ENCODE results near the gene PGM1.

The PGM1 gene

GRCh38 chr1:63633281-63633680 is 40.1 kb downstream of the PGM1 start:
- DNase-seq (ENCODE audit: low spot score): no peak

GRCh38 chr1:63634471-63634870 is 41.3 kb downstream of the PGM1 start:
- DNase-seq (ENCODE audit: low spot score): no peak

GRCh38 chr1:63635681-63636080 is 42.5 kb downstream of the PGM1 start:
- no peak for DNase-seq (ENCODE audit: low spot score)

GRCh38 chr1:63636192-63637105 is 43.2 kb downstream of the PGM1 start:
- no peak for DNase-seq (ENCODE audit: low spot score)

GRCh38 chr1:63638471-63638870 is 45.3 kb downstream of the PGM1 start:
- DNase-seq (ENCODE audit: low spot score): no peak

GRCh38 chr1:63638875-63639274 is 45.7 kb downstream of the PGM1 start:
- DNase-seq (ENCODE audit: low spot score): no peak

GRCh38 chr1:63640633-63641567 is 47.7 kb downstream of the PGM1 start:
- no peak for DNase-seq (ENCODE audit: low spot score)

GRCh38 chr1:63641615-63642014 is 48.4 kb downstream of the PGM1 start:
- no peak for DNase-seq (ENCODE audit: low spot score)

GRCh38 chr1:63642901-63643300 is 49.7 kb downstream of the PGM1 start:
- no peak for DNase-seq (ENCODE audit: low spot score)

GRCh38 chr1:63643517-63643916 is 50.3 kb downstream of the PGM1 start:
- DNase-seq (ENCODE audit: low spot score): no peak

- no peak for DNase-seq (ENCODE audit: low spot score)
Observed at GRCh38 chr1:63643926-63644325, 50.7 kb downstream of the PGM1 start.

GRCh38 chr1:63645317-63645716 is 52.1 kb downstream of the PGM1 start:
- no peak for DNase-seq (ENCODE audit: low spot score)

- no peak for DNase-seq (ENCODE audit: low spot score)
Observed at GRCh38 chr1:63648689-63649088, 55.5 kb downstream of the PGM1 start.

GRCh38 chr1:63651161-63651701 is 58.0 kb downstream of the PGM1 start:
- no peak for DNase-seq (ENCODE audit: low spot score)

GRCh38 chr1:63653976-63654375 is 60.8 kb downstream of the PGM1 start:
- DNase-seq (ENCODE audit: low spot score): no peak

GRCh38 chr1:63659448-63659847 is 66.2 kb downstream of the PGM1 start:
- DNase-seq (ENCODE audit: low spot score): no peak

- no peak for DNase-seq (ENCODE audit: low spot score)
Observed at GRCh38 chr1:63662056-63662836, 69.0 kb downstream of the PGM1 start.

- DNase-seq (ENCODE audit: low spot score): no peak
Observed at GRCh38 chr1:63662841-63663240, 69.6 kb downstream of the PGM1 start.

- no peak for DNase-seq (ENCODE audit: low spot score)
Observed at GRCh38 chr1:63663301-63663700, 70.1 kb downstream of the PGM1 start.

GRCh38 chr1:63663873-63664272 is 70.7 kb downstream of the PGM1 start:
- DNase-seq (ENCODE audit: low spot score): no peak

- DNase-seq (ENCODE audit: low spot score): no peak
Observed at GRCh38 chr1:63664742-63665141, 71.5 kb downstream of the PGM1 start.

GRCh38 chr1:63665410-63665809 is 72.2 kb downstream of the PGM1 start:
- DNase-seq (ENCODE audit: low spot score): no peak
